DND-41 (cell line): Measurements from ENCODE around the gene FBXO42.

Experiments used
- ATAC-seq: fragments of 200-7000 bp; cut with Tn5 transposase; 3 replicates; pipeline ENCODE4 v1.9.1; 2021; ENCODE audit warnings: low read depth; ENCODE audit not compliant: insufficient read depth
- DNase-seq: peaks from one replicate; pipeline ENCODE4 v3.0.0-alpha.2; 2020
- H2AFZ ChIP-seq: 2 replicates; pipeline ENCODE4 v1.6.0; 2012; ENCODE audit warnings: low read depth, low read length
- H3K27ac ChIP-seq: 2 replicates; pipeline ENCODE4 v1.5.1; 2012; ENCODE audit warnings: low read length, inconsistent platforms
- H3K27me3 ChIP-seq: fragments of 200-600 bp; sonication (generic); 2 replicates; pipeline ENCODE4 v1.6.0; 2012; ENCODE audit warnings: low read length, mild to moderate bottlenecking, inconsistent platforms; ENCODE audit not compliant: insufficient read depth, poor library complexity
- H3K36me3 ChIP-seq: 2 replicates; pipeline ENCODE4 v1.5.1; 2012; ENCODE audit warnings: low read length, inconsistent platforms; ENCODE audit not compliant: insufficient read depth
- H3K4me1 ChIP-seq: 2 replicates; pipeline ENCODE4 v1.5.1; 2012; ENCODE audit warnings: mild to moderate bottlenecking, low read length; ENCODE audit not compliant: insufficient read depth
- H3K4me2 ChIP-seq: 2 replicates; pipeline ENCODE4 v1.6.0; 2012; ENCODE audit warnings: mild to moderate bottlenecking, moderate library complexity, low read length, inconsistent platforms; ENCODE audit not compliant: insufficient read depth
- H3K4me3 ChIP-seq, 2 experiments: fragments of 200-600 bp in 1 of 2; shearing (Covaris generic) in 1 of 2; 2 replicates each; pipeline ENCODE4 v1.5.1; 2012 to 2016; ENCODE audit warnings: inconsistent platforms in 2 of 2, low read length in 2 of 2, mild to moderate bottlenecking in 2 of 2, low read depth in 1 of 2, moderate library complexity in 1 of 2
- H3K79me2 ChIP-seq: 2 replicates; pipeline ENCODE4 v1.6.0; 2012; ENCODE audit warnings: low read length, inconsistent platforms; ENCODE audit not compliant: insufficient read depth
- H3K9ac ChIP-seq: 2 replicates; pipeline ENCODE4 v1.6.0; 2012; ENCODE audit warnings: low read depth, mild to moderate bottlenecking, inconsistent platforms, low read length, moderate library complexity
- H3K9me3 ChIP-seq: 2 replicates; pipeline ENCODE4 v1.5.1; 2012; ENCODE audit warnings: low read length, moderate library complexity, mild to moderate bottlenecking, inconsistent platforms; ENCODE audit not compliant: insufficient read depth, severe bottlenecking
- H4K20me1 ChIP-seq: 2 replicates; pipeline ENCODE4 v1.6.0; 2012; ENCODE audit warnings: low read length; ENCODE audit not compliant: insufficient read depth
- CTCF ChIP-seq: IDR thresholded peaks from 2 replicates; pipeline ENCODE4 v1.5.1; 2012; ENCODE audit warnings: borderline replicate concordance, low read length, moderate library complexity, mild to moderate bottlenecking; ENCODE audit not compliant: poor library complexity, severe bottlenecking; ENCODE audit errors: extremely low read depth
- EZH2 ChIP-seq: IDR thresholded peaks from 3 replicates; pipeline ENCODE4 v1.6.1; 2012; ENCODE audit warnings: borderline replicate concordance, low read depth, mild to moderate bottlenecking, moderate library complexity, low read length, inconsistent platforms; ENCODE audit not compliant: severe bottlenecking

The FBXO42 gene

GRCh38 chr1:16245476-16246196, 106.6 kb downstream of the FBXO42 start:
- H3K36me3 ChIP-seq: peaks cover 23% of the 10 kb centered on the region
- no peak overlapping the region for H2AFZ ChIP-seq
- no peak overlapping the region for H3K27ac ChIP-seq
- DNase-seq: no peak
- no peak overlapping the region for H3K4me3 ChIP-seq
- no peak overlapping the region for H3K4me2 ChIP-seq
- H3K9ac ChIP-seq: no peak overlapping the region
- no peaks in the 10 kb centered on the region for H4K20me1 ChIP-seq
- peaks cover 15% of the 10 kb centered on the region for H3K4me1 ChIP-seq
- H3K27me3 ChIP-seq: no peaks in the 10 kb centered on the region
- H3K9me3 ChIP-seq: no peaks in the 10 kb centered on the region
- no peaks in the 10 kb centered on the region for H3K79me2 ChIP-seq
- TF ChIP-seq EZH2 (no peak), CTCF (no peak)
- no peak for ATAC-seq

DNA sequence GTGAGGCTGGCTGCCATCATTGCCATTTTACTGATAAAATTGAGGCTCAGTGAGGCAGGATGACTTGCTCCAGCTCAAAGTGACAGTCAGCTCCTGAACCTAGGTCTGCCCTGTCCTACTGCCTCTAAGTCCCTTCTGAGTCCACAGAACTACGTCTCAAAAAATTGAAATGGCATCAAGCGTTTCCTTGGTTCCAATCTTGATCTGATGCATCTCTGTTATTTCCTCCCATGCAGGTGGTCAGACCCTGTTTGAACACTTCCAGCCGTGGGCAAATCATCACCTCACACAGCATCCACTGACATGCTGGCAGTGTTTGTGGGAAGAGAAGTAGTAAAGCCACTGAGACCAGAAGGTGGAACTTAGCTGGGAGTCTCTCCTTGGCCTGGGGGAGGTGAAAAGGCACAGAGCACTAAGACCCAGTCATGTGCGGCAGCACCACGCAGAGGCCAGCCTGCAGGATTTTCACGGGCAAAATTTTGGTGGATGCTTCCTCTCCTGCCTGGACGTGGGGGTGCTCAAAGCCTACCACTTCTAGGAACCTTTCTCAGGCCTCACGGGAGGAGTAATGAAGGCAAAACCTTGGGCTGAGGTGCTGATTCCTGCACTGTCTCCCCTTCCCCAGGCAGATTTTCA, 107.5 kb downstream of the FBXO42 start:
- Histone ChIP-seq H3K79me2 (no peaks in the 10 kb centered on the region), H2AFZ (no peak overlapping the region), H3K27me3 (no peaks in the 10 kb centered on the region), H3K9me3 (no peaks in the 10 kb centered on the region), H3K27ac (no peak overlapping the region), H3K4me1 (peaks cover 15% of the 10 kb centered on the region), H3K36me3 (peaks cover 19% of the 10 kb centered on the region), H4K20me1 (no peaks in the 10 kb centered on the region), H3K9ac (no peak overlapping the region), H3K4me2 (no peak overlapping the region), H3K4me3 (no peak overlapping the region)
- TF ChIP-seq EZH2: no peak
- no peak for TF ChIP-seq CTCF
- DNase-seq: no peak
- ATAC-seq: no peak

- TF ChIP-seq EZH2: no peak
- TF ChIP-seq CTCF: peak; percentile 98
- Histone ChIP-seq H3K9ac (peak overlapping the region; percentile 23; the same call in 1 of the 2 replicates), H3K36me3 (peaks cover 19% of the 10 kb centered on the region), H4K20me1 (no peaks in the 10 kb centered on the region), H3K9me3 (no peaks in the 10 kb centered on the region), H3K4me1 (peaks cover 15% of the 10 kb centered on the region), H3K27ac (no peak overlapping the region; the same call in 1 of the 2 replicates), H3K27me3 (no peaks in the 10 kb centered on the region), H2AFZ (peak overlapping the region; percentile 57), H3K4me3 (no peak overlapping the region), H3K4me2 (no peak overlapping the region), H3K79me2 (no peaks in the 10 kb centered on the region)
- peak; percentile 81 for DNase-seq
- peak; percentile 83 for ATAC-seq
These were observed 108.2 kb downstream of the FBXO42 start for GRCh38 chr1:16243936-16244649.
